HG03432 (cell line): ENCODE data around the gene CENATAC.
"Not testable (repeated sequence)": the region's sequence is repeated elsewhere in the genome, so short reads cannot be mapped to it uniquely, and the experiment has no call there.

ENCODE experiments used
- ATAC-seq: cut with Tn5 transposase; IDR thresholded peaks from one replicate; pipeline ENCODE4 v1.9.1; 2021; ENCODE audit warnings: mild to moderate bottlenecking, moderate library complexity; ENCODE audit not compliant: unreplicated experiment

The CENATAC gene, protein sequence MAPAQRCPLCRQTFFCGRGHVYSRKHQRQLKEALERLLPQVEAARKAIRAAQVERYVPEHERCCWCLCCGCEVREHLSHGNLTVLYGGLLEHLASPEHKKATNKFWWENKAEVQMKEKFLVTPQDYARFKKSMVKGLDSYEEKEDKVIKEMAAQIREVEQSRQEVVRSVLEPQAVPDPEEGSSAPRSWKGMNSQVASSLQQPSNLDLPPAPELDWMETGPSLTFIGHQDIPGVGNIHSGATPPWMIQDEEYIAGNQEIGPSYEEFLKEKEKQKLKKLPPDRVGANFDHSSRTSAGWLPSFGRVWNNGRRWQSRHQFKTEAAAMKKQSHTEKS

DNA sequence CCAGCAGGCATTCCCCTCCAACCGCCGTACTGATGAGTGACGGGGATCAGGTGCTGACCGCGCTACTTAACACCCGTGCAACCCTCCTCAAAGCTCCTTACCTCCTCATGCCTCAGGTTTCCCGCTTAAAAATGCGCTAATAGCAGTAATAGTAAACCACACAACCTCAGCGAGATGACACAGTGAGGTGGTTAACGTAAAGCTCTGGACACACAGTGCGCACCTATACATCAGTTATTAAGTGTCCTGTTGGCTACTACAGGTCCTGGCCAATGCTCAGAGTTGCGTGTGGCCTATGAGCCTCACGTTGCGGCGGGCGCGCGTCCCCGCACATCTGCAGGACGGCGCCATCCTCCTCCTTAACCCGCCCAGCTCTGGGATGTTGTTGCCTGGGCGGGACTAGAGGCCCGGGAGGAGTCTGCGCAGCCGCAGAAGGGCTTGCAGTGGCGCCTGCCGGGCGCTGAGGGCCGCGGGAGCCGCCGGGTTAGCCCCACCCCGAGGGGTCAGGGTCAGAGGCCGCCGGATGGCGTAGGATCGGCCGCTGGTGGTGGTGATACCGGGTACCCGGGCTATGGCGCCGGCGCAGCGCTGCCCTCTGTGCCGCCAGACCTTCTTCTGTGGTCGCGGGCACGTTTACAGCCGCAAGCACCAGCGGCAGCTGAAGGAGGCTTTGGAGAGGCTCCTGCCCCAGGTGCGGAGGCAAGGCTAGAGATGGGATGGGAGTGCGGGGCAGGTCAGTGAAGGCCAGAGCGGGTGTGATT, at the start of gene CENATAC:
Gene CENATAC (plus strand): TSS at position 512 of the 761 bp plus-strand sequence. CDS start 60 bp downstream, at position 572.
- ATAC-seq = peak; percentile 92

DNA sequence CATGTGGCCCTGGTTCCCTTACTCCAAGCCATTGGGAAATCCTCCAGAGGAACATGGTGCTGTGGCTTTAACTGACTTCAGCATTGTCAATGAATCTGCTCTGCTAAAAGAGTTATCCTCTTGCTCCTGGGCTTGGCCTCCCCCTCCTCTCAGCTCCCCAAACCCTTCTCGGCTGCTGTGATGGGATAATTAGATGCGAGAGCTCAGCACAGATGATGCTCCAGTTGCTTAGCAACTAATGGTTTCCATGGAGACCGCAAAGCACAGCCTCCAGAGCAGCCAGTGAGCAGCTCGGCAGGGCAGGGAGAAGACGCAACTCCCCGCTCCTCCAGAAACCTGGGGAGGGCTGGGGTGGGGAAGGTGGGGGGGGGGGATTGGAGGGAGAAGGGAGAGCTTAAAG, 44.7 kb upstream of the CENATAC start:
- no peak for ATAC-seq

DNA sequence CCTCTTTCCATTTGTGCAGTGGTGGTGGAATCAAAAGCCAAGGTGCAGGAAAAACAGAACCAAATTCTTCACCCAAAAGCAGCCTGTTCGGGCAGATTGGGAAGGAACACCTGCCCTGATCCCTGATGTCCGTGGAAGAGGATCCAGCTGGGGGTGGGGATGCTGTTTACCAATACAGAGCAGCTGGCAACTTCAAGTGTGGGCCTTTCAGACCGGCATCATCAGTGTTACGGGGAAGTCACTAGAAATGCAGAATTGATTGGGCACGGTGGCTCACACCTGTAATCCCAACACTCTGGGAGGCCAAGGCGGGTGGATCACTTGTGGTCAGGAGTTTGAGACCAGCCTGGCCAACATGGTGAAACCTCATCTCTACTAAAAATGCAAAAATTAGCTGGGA, 44.0 kb upstream of the CENATAC start:
- ATAC-seq = not testable (repeated sequence)

DNA sequence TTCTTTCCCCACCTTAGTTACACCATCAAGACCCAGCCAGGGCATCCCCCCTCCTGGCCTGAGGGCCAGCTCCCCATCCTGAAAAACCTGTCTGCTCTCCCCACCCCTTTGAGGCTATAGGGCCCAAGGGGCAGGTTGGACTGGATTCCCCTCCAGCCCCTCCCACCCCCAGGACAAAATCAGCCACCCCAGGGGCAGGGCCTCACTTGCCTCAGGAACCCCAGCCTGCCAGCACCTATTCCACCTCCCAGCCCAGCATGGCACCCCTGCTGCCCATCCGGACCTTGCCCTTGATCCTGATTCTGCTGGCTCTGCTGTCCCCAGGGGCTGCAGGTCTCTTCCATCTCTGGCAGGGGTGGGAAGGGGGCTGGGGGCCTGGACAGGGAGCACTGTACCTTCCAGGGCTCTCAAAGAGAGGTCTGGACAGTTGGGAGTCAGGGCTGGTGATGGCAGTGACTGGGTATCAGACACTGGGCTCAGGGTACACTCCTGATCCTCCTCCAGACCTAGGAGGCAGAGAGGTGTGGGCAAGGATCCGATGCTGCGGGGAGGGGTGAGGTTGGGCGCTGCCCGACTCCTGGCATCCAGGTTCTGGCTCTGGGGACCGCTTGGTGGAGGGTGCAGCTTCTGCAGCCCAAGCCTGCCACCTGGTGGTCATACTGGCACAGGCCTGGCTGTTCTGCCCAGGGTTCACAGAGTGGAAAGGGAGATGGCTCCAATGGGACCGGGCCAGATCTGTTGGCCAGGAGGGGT, 41.7 kb upstream of the CENATAC start, which contains the start of gene UPK2:
Gene UPK2 (plus strand): TSS at position 205 of the 753 bp plus-strand sequence. CDS start 53 bp downstream, at position 258.
- peak; percentile 74 for ATAC-seq

DNA sequence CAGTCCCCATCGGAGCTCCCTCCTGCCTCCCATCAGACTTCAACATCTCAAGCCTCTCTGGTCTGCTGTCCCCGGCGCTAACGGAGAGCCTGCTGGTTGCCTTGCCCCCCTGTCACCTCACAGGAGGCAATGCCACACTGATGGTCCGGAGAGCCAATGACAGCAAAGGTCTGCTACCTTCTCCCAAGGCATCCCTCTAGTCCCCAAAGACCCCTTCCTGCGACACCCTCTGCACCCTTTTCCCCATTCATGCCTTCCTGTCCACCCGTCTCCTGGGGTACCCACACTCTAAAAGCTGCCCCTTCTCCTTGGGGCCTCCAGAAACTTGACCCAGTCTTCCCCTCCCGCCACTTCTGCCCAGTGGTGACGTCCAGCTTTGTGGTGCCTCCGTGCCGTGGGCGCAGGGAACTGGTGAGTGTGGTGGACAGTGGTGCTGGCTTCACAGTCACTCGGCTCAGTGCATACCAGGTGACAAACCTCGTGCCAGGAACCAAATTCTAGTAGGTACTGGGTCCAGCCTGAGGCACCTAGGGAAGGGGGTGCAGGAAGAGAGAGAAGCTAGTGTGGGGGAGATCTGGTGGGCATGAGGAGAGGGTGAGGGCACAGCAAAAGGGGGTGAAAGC, 41.0 kb upstream of the CENATAC start:
- ATAC-seq = no peak

DNA sequence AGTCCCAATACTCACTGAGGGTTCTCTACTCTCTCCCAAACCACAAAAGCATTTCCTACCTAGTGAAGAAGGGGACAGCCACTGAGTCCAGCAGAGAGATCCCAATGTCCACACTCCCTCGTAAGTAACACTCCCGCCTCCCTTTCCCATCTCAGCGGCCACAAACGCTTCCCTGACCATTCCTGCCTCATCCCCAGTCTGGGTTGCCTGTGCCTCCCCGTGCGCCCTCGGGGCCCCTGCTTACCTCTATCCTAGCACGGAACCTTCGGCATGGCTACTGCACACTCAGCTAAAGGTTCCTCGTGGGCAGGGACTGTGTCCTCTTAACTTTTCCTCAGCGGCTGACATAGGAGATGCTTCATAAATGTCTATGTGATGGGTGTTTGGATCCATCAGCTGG, 40.4 kb upstream of the CENATAC start:
- ATAC-seq = no peak

DNA sequence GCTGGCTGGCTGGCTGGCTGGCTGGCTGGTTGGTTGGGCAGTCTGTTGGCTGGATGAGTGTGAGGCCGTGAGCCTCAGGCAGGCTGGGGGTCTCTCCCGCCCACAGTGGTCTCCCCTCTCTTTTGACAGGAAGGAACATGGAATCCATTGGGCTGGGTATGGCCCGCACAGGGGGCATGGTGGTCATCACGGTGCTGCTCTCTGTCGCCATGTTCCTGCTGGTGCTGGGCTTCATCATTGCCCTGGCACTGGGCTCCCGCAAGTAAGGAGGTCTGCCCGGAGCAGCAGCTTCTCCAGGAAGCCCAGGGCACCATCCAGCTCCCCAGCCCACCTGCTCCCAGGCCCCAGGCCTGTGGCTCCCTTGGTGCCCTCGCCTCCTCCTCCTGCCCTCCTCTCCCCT, 40.0 kb upstream of the CENATAC start:
- ATAC-seq = no peak

DNA sequence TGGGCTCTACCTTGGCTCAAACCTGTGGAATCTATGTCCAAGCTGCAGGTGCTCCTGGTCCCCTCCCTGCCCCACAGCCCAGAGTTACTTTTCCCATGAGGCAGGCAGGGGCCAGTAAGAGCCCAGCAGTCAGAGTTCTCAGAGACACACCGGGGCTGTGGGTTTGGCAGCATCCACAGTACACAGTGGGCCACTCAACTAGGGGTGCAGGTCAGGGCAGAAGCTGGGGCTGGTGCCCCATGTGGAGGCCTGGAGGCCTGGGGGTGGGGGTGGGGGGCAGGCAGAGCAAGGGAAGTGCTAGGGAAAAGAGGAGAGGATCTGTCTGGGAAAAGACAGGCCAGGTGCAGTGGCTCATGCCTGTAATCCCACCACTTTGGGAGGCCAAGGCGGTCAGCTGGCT, 39.4 kb upstream of the CENATAC start:
- ATAC-seq = no peak

DNA sequence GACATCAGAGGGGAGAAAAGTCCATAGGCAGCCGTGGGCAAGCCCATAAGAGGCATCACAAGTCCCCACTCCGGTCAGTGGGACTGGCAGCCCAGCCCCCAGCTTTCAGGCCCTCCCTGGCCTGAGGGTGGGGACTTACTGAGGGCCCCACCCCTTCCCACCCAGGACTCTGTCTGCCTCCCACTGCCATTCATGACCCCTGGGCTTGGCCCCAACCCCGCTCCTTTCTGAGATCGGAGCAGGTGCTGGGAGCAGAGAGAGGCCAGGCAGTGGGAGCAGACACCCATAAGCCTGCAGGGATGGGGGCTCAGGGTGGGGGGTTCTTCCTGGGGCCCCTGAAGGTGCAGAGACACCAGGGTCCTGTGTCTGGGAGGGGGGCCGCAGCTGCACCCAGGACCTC, 36.7 kb upstream of the CENATAC start:
- ATAC-seq = no peak

DNA sequence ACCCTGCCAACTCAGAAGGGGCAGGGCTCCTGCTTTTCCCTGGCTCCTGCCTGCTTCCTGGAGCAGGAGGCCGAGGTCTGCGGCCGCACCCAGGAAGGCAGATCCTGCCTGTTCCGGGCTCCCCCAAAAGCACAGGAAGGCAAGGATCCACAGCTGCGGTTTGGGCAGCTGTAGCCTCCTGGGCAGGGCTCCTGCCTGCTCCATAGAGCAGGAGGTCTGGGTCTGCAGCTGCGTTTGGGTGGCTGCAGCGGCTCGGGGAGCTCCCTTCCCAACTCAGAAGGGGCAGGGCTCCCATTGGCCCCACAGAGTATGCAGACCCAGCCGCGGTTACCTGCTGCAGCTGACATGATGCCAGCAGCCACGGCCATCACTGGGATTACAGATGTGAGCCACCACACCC, 36.3 kb upstream of the CENATAC start:
- ATAC-seq = no peak

DNA sequence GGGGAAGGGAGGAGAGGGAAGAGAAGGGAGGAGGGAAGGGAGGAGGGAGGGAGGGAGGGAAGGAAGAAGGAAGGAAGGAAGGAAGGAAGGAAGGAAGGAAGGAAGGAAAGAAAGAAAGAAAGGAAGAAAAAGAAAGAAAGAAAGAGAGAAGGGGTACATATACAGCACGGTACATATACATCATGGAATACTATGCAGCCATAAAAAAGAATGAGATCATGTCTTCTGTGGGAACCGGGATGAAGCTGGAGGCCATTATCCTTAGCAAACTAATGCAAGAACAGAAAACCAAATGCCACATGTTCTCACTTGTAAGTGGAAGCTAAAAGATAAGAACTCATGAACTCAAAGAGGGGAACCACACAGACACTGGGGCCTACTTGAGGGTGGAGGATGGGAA, 28.4 kb upstream of the CENATAC start:
- not testable (repeated sequence) for ATAC-seq

DNA sequence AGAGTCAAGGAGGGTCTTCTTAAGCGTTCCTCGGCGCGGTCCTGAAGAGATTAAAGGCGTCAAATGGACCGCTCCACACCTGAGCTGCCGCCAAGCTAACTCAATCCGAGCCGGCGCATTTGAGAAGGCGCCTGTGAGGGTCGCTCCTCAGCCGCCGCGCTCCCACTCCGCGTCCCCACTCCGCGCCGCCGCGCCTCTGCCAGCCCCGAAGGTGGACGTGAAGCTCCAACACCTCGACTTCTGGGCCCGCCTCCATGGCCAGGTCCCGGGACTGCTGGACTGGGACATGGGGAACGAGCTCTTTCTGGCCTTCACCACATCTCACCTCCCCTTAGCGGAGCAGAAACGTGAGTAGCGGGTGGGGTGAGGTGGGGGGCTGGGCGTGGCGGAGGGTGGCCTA, 26.3 kb upstream of the CENATAC start, which contains the start of gene FOXR1:
Gene FOXR1 (plus strand): TSS at position 116 of the 400 bp plus-strand sequence. CDS start 171 bp downstream, at position 287.
- no peak for ATAC-seq

DNA sequence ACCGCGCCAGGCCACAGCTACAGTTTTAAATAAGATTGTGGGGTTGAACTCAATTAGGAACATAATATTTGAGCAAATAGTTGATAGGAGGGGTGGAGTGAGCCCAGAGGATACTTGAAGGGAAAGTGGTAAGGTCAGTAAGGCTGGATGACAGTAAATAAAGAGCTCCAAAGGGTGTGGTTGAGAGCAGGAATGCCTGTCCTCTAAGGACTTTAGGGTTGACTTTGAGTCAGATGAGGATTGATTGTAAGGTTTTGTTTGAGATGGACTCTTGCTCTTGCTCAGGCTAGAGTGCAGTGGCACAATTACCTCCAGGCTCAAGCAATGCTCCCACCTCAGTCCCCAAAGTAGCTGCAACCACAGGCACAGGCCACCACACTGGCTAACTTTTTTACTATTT, 24.0 kb upstream of the CENATAC start:
- no peak for ATAC-seq

DNA sequence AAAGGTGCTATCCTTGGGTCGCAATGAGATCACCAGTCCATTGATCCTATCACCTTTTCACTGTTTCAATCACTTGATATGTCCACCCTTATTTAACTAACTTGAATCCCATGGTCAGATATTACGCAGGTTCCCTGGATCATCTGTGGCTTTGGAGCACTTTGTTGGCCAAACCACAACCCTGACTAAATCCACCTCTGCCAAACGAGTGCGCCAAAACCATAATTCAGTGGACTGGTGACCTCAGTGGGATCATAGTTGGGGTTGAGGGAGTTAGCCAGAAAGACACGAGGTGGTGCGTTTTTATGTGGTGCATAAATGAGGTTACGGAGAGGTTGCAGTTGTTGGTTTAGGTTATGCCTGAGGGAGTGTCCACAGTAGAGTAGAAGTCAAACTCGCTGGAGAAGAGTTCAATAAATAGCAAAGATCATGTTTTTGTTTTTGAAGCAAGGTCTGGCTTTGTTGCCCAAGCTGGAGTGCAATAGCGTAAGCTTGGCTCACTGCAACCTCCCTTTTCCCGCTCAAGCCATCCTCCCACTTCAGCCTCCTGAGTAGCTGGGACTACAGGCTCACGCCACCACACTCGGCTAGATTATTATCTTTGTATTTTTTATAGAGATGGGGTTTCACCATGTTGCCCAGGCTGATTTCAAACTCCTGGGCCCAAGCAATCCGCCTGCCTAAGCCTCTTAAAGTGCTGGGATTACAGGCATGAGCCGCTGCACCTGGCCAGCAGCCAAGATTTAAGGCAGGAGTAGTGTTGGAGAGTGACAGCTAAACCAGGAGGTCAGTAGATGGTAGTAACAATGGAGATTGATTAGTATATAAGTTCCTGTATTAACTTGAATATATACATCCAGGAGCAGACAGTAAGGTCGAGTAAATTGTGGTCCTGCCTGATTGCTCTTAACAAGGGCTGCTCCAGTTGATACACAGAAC, 21.9 kb upstream of the CENATAC start:
- no peak for ATAC-seq

DNA sequence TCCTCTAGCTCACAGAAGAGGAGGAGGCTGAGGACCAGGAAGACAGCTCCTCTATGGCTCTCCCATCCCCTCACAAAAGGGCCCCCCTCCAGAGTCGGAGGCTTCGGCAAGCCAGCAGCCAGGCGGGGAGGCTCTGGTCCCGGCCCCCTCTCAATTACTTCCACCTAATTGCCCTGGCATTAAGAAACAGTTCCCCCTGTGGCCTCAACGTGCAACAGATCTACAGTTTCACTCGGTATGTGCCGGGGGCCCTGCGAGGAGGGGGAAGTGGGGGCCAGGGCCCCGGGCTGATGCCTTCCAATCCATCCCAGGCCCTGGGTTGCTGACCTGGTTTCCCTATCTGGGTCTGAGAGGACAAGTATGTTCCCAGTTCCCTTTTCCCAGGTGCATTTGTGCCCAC, 18.5 kb upstream of the CENATAC start:
- ATAC-seq = no peak

DNA sequence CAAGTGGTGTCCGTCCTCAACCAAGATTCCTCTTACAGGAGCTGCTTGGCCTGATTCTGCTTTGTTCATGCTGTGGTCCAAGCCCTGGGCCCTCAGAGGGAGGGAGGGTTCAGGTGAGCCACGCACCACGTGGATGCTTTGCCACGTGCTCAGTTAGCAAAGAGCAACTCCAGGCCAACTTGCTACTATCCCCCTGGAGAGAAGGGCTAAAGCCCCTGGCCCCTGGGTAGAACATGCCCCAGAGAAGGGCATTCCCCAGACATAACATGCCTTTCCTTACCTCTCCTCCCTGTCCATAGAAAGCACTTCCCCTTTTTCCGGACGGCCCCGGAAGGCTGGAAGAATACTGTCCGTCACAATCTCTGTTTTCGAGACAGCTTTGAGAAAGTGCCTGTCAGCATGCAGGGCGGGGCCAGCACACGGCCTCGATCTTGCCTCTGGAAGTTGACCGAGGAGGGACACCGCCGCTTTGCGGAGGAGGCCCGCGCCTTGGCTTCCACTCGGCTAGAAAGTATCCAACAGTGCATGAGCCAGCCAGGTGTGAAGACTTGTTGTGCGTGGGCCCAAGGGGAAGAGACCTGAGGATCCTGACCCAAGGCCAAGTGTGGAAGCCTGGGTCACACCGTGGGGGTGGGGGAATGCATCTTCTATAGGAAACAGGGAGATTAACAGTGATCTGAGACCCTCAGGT, 17.6 kb upstream of the CENATAC start:
- ATAC-seq = no peak

DNA sequence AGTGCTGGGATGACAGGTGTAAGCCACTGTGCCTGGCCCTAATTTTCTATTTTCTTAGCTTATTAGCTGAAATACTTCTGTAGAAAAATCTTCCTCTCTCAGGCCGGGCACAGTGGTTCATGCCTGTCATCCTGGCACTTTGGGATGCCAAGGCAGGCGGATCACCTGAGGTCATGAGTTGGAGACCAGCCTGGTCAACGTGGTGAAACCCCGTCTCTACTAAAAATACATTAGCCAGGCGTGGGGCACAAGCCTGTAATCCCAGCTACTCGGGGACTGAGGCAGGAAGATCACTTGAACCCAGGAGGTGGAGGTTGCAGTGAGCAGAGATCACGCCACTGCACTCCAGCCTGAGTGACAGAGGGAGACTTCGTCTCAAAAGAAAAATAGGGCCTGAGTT, 13.6 kb upstream of the CENATAC start:
- not testable (repeated sequence) for ATAC-seq

DNA sequence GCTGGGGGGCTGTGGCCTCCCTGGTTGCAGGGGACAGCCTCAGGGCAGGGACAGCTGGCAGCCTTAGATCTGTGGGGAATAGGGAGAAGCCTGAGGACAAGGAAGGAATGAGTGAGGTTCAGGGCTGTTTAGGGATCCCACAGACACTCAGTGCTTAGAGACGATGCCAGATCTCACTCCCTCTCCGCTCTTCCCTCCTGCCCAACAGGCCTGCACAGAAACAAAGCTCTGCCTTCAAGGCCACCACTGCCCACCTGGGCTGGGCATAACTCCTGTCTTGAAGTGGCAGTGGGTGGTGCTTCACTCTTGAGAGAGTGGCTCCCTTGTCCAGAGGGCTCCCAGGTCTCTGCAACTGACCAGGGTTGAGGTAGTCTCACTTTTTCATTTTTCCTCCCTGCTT, 13.1 kb upstream of the CENATAC start:
- ATAC-seq = no peak

DNA sequence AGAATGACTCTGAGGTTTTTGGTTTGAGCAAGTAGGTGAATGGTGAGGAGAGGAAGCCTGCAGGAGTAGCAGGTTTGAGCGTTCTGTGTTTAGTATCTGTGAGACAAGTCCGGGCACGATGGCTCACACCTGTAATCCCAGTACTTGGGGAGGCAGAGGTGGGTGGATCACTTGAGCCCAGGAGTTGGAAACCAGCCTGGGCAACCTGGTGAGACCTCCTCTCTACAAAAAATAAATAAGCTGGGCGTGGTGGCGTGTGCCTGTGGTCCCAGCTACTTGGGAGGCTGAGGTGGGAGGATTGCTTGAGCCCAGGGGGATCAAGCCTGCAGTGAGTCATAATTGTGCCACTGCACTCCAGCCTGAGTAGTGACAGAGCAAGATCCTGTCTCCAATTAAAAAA, 9.7 kb upstream of the CENATAC start:
- ATAC-seq = no peak
